GM12864 (cell line): Measurements from ENCODE around the gene UBAP1L.

Experiments
- DNase-seq: peaks from one replicate; pipeline ENCODE4 v3.0.0-alpha.2; 2011; ENCODE audit warnings: low read depth
- H3K4me3 ChIP-seq: 2 replicates; pipeline ENCODE4 v1.5.1; 2011; ENCODE audit warnings: mild to moderate bottlenecking, low read depth, low read length, control low read depth
- CTCF ChIP-seq: IDR thresholded peaks from 2 replicates; pipeline ENCODE4 v1.5.1; 2011; ENCODE audit warnings: low read depth, mild to moderate bottlenecking, moderate library complexity, low read length, control low read depth, inconsistent platforms; ENCODE audit errors: missing control alignments

UBAP1L gene

GRCh38 chr15:65072617-65073016 lies 42.4 kb downstream of the UBAP1L start:
- H3K4me3 ChIP-seq = no peak overlapping the region
- no peak for TF ChIP-seq CTCF
- DNase-seq = no peak

GRCh38 chr15:65072027-65072426 lies 43.0 kb downstream of the UBAP1L start:
- no peak for TF ChIP-seq CTCF
- H3K4me3 ChIP-seq = no peak overlapping the region
- DNase-seq = no peak

- no peak for DNase-seq
- H3K4me3 ChIP-seq = no peak overlapping the region
- no peak for TF ChIP-seq CTCF
These were observed 43.6 kb downstream of the UBAP1L start for GRCh38 chr15:65071381-65071811.

GRCh38 chr15:65069779-65070546 lies 45.0 kb downstream of the UBAP1L start:
- no peak overlapping the region for H3K4me3 ChIP-seq
- DNase-seq = no peak
- TF ChIP-seq CTCF = no peak

GRCh38 chr15:65069179-65069578 lies 45.8 kb downstream of the UBAP1L start:
- H3K4me3 ChIP-seq = no peak overlapping the region
- no peak for DNase-seq
- no peak for TF ChIP-seq CTCF

GRCh38 chr15:65068403-65068788 lies 46.6 kb downstream of the UBAP1L start:
- DNase-seq = no peak
- H3K4me3 ChIP-seq = no peak overlapping the region
- TF ChIP-seq CTCF = no peak
